Stimulated activated CD8-positive, alpha-beta memory T cell treated with anti-CD3 and anti-CD28 coated beads, Interleukin-4, amount 100 ng/mL, for 1 hour (primary cell): ENCODE results near the gene GALNT9.
"Not testable (repeated sequence)": the region's sequence is repeated elsewhere in the genome, so short reads cannot be mapped to it uniquely, and the experiment has no call there.

Experiments
- DNase-seq, 2 donors: peaks; one replicate each; pipeline ENCODE4 v3.0.0-alpha.2; 2020; ENCODE audit warnings: low read depth in 2 of 2, low spot score in 1 of 2

The GALNT9 gene

DNA sequence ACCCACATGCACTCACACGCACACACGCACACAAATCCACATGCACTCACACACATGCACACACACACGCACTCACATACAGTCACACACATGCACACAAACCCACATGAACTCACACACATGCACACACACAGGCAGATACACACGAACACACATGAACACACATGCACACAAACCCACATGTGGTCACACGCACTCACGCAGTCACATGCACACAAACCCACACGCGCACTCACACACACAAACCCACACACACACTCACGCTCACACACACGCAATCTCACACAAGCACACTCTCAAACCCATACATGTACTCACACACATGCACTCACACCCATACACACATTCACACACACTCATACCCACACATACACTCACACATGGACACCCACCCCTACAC lies 61.5 kb downstream of the GALNT9 start:
- no peak for DNase-seq

DNA sequence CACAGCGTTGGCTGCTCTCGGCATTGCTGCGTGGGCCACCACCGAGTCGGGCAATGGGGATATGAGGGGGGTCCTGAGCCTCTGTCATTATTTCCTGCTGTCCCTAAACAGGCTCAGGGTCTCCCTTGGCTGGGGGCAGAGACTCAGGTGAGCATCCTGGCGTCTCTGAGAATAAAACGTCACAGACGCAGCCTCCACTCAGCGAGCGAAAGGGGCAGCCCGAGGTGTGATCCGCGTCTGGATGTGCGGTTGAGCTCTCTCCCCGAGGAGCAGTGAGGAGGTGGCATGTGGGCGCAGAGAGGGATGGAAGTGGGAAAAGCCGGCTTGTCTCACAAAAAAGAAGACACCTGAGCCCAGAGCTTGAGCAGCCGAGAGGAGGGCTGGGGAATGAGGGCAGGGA lies 62.6 kb downstream of the GALNT9 start:
- DNase-seq: no peak

DNA sequence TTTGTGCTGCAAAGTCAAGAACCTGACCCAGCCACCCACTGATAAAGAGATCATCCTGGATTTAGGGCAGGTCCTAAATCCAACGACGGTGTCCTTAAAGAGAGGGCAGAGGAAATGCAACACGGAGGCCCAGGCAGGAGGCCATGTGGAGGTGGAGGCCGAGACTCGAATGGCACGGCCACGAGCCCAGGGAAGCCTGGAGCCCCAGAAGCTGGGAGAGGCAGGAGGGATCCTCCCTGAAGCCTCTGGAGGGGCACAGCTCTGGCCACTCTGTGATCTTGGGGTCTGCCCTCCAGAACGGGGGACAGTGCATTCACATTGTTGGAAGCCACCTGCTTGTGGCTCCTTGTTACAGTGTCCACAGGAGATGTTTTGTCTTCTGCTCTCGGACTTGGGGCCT lies 63.0 kb downstream of the GALNT9 start:
- no peak for DNase-seq

DNA sequence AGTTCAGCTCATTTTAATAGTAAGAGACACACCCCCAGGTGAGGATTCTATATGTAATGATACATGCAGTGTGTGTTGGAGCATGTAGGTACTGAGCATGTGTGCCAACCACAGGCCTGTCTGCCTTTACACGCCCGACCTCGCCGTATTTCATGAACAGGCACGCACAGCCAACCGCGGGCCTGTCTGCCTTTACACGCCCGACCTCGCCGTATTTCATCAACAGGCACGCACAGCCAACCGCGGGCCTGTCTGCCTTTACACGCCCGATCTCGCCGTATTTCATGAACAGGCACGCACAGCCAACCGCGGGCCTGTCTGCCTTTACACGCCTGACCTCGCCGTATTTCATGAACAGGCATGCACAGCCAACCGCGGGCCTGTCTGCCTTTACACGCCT lies 63.6 kb downstream of the GALNT9 start:
- not testable (repeated sequence) for DNase-seq

DNA sequence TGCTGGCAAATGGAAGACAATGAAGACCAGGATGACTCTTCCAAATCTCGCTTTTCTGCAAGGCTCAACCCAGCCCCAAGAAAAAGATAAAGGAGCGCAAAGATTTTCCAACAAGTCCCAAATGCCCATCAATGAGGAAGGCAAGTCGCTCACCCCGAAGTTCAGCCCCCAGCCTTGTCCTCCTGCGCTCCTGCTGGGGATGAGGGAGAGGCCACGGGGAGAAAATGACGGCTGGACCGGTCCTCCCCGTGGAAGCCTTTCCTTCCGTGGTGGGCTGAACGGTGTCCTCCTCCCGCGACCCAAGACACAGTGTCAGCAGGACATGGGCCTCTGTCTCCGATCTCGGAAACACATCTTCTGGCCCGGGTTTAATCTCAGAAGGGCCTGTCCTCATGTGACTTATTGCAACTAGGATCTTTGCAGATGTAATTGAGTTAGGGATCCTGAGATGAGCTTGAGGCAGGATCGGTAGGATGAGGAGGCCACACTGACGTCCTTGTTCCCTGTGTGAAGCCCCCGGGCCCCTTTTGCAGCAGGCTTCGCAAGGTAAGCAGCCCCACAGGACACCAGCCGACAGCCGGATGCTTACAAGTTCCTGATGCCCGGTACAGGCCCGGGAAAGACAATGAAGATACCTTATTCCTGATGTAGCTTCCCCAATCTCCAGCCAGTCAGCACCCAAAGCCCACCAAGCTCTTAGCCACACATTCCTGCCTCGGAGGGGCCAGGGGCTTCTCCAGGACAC lies 64.2 kb downstream of the GALNT9 start:
- DNase-seq: no peak

DNA sequence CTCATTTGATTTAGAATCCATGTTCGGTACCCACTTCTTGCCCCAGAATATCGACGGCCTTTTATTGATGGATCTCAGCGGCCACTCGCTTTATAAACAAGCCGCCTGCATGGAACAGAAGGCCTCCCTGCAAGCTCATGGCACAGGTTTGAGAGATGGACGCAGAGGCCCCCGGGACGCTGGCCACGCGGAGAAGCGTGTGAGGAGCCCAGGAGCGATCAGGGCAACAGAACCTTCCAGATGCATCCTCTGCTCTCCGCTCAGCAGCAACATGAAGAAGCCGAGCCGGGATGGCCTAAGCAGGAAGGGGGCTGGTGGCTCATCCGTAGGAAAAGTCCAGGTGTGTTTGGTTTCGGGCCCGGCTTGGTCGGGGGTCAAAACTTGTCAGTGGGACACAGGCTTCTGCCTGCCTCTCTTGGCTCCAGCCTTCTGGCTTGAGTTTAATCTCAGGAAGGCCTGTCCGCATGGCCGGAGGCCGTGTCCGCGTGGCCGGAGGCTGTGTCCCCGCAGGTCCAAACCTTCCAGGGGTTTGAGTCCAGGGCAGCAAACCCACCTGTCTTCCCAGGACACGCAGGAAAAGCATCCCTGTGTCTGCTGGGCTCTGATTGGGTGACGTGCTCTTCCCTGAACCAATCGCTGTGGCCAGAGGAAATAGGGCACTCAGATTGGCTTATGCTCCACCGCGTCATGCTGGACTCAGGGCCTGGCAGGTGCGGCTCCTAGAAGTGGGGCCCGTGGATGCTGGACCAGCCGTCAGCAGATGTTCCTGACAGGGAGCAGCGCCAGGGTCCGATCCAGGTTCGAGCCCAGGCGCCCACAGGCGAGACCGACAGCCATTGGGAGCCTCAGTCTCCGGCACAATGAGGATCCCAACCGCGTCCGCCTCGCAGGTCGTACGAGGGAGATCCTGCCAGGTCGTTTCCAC lies 65.0 kb downstream of the GALNT9 start:
- DNase-seq: no peak

DNA sequence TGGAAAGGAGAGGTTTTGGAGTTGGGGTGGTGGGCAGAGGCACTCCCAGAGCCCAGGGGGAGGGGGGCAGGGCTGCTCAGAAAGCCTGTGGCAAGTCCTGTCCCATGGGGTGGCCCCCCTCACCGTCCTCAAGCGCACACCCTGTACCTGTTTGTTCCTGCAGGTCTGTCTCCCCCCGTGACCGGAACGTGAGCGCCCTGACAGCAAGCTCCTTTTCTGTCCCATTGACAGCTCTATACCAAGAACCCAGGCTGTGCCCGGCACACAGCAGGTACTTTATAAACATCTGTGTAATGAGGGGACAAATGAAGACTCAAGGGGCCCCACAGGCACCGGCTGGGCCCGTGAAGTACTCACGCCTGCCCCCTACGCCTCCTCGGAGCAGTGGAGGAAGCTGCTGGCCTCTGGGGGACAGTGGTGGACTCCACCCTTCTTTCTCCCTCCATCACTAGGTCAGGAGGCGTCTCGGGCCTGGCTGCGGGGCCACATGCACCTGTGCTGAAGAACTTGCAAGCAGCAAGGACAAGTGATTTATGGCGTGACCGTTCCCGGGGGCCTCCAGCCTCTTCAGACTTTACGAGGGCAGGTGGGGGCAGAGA lies 65.8 kb downstream of the GALNT9 start:
- no peak for DNase-seq

DNA sequence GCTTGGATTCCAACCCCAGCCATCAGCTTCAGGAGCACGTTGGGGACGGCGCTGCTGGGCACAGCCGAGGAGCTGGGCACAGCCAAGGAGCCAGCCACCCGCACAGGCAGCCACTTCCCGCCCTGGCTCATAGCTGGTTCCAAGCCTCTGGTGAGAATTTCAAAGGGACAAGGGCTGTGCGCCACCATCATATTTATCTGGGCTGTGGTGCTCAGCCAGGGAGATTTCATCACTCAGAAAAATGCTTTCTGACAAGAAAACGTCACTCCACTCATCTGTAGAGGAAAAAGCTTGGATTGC lies 66.4 kb downstream of the GALNT9 start:
- no peak for DNase-seq

DNA sequence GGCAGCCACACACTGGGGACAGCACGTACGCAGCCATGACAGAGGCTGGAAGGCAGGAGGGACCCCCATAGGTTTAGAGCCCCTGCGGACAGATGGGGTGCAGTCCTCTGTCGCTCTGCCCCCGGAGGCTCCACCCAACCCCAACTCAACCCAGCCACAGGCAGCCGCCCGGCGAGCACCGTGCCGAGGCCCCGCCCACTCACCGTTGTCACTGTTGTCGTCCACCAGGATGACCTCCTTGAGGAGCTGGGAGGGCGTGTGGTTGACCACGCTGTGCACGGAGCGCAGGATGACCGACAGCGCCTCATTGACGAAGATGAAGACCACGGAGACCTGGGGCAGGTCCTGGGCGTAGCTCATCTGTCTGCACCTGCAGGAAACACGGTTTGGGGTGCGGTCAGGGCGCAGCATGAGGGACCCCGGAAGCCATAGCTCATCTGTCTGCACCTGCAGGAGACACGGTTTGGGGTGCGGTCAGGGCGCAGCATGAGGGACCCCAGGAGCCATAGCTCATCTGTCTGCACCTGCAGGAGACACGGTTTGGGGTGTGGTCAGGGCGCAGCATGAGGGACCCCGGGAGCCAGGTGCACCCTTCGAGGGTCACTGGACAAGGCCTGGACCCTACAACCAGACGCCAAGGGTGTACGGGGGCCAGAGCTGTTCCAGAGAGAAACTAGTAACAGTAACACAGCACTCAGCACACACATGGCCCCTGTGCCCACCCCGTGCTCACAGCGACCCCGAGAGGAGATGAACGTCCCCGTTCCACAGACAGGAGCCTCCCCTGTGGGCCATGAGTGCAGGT lies 66.9 kb downstream of the GALNT9 start:
- DNase-seq: no peak

DNA sequence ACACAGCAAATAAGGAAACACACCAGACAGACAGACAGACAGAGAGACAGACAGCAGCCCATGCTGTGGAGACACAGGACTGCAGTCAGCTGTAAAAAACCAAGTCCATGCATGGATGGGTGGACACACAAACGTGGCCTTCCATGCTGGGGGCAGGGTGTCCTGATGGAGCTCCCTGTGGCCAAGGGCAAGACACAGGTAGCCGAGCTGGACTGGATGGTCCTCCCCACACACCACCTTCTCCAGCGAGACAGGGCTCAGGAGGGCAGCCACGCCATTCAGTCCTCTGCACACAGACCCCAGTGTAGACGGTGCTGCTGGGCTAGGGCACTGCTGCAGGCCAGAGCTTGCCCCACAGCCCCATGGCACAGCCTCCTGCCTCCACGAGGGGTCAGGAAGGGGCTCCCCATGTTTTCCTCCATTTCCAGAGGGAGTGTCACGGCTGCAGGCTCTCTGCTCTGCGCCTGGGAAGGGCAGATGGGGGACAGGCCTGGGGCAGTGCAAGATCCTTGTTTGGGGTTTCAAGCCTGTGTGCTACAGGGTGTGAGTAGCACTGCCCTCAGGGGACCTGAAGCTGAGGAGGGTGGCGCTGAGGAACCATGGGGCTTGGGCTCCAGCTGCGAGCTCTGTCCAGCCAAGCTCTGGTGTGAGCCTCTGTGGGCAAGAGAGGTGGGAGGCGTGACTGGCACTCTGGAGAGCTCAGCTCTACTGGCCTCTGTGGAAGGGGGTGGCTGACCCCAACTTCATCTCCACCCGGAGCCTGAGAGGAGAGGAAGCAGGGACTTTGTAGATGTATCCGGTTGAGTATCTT lies 67.9 kb downstream of the GALNT9 start:
- no peak for DNase-seq

DNA sequence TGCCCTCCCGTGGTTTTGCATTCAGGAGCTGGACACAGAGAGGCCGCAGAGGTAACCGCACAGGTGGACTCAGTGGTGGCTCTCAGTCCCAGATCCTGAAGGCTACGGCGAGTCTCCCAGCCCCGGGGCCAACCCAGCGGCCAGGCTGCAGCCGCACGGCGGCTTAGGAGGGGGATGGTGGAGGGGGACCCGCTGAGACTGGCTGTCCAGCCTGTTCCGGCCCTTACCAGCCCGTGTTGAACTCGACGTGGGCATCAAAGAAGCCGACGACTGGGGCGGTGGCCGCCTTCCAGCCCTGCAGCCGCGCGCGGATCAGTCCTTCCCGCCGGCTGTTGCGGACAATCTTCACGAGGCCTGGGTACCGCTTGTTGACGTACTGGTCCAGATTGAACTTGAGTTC lies 68.7 kb downstream of the GALNT9 start:
- DNase-seq: no peak

DNA sequence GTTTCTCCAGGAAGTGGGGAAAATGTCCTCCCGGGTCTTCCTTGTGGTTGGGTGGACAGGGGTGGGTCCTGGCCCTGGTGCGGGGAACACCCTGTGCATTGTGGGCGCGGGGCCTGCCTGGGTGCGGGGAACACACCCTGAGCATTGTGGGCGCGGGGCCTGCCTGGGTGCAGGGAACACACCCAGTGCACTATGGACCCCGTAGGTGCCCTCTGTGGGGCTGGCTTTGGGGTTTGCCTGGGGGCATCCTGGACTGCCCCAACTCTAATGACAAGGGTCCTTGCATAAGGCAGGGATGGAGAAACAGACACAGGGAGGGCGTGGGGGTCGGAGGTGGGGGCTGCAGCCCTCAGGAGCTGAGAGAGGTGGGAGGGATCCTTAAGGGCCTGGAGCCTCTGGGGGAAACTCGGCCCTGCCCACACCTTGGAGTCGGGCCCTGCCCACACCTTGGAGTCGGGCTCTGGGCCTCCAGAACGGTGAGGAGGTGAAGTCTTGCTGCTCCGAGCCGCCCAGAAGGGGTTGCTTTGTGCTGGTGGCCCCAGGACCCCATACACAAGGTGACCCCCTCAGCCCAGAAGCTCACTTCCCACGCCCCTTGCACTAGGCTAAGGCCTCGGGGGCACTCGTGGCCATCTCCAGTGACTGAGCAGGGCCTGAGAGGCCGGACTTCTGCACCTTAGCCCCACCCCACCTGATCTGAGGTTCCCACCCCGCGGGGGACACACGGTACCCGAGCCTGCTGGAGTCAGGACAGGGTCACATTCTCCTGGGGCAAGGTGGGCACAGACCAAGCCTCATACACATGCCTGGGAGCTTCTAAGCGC lies 69.3 kb downstream of the GALNT9 start:
- no peak for DNase-seq

DNA sequence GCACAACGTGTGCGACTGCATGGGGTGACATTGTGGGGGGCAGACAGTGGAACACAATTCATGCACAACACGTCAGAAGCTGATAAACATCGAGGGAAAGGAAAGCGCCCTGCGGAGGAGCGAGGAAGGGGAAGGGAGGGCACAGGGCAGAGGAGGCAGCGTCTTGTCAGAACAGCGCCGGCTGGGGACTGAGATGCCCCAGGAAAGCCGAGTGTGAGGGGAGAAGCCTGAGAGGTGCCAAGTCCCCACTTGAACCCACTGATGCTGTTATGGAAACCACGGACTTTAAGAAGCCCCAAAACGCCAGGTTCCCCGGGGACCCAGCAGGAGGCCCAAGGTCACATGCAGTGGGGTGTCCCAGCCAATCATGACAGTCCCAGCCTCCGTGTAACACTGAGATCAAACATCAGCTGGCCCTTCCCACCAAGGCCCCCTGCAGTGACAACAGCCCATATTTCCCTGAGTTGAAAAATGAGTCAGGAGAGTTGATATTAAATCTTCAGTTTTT lies 70.0 kb downstream of the GALNT9 start:
- DNase-seq: no peak

DNA sequence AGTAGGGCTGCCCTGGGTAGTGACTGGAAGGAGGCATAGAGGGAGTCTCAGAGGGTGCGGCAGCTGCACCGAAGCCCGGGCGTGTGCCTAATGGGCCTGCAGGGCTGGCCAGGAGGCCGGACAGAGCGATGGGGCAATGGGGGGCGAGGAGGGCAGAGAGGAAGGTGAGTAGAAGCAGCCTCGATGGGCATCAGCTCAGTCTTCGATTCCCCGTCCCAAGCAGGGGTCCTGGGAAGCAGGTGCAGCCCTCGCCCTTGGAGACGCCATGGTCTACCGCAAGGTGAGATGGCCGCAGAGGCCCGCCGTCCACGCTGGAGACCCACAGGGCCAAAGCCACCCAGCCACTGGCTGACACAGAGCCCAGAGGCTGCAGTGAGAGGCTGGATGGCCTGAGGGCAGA lies 70.8 kb downstream of the GALNT9 start:
- DNase-seq: no peak

DNA sequence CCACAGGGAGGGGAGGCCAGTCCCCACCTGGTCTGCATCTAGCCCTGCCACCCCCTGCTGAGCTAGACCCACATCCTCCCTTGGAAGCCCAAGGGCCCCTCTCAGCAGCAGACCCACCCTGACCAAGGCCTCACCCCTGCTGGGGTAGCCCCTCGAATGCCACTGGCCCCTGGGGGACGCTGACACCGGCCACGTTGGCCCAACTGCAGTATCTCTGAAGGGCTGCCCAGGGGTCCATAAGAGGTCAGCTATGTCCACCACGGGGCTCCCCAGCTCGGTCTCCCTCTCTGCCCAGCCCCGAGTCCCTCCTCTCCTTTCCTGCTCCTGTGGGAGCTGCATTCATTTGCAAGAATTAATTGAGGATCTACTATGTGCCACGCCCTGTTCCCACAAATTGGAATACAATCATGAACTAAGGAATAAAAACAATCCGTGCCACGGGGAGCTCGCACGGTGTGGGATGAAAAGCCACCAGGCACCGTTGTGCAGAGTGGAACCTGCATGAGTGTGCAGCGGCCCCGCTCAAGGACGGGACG lies 71.4 kb downstream of the GALNT9 start:
- DNase-seq: no peak

DNA sequence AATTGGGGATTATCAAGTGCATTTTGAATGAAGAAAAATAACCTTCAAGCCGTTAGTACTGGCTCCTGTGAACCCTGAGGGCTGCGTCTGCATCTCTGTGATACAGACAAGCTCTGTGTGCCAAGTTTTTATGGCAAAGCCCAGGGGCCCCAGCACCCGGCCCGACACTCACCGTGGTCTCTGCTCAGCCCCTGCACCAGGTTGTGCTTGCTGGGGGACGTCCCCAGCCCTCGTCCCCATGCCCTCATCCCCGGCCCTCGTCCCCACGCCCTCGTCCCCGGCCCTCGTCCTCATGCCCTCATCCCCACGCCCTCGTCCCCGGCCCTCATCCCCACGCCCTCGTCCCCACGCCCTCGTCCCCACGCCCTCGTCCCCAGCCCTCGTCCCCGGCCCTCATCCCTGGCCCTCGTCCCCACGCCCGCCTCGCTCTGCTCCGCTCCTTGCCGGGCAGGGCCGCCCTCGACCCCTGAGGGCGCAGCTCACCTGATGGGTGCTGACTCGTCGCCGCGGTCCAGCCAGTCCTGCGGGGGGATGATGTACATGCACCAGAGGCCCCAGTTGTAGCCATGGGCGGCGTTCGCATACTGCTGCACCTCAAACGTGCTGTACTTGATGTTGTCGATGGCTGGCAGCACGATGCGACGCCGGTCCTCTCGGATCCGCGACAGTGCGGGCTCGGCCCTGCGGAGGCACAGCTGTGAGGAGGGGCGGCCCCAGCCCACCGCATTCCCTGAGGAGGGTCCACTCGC lies 72.0 kb downstream of the GALNT9 start:
- DNase-seq: no peak

DNA sequence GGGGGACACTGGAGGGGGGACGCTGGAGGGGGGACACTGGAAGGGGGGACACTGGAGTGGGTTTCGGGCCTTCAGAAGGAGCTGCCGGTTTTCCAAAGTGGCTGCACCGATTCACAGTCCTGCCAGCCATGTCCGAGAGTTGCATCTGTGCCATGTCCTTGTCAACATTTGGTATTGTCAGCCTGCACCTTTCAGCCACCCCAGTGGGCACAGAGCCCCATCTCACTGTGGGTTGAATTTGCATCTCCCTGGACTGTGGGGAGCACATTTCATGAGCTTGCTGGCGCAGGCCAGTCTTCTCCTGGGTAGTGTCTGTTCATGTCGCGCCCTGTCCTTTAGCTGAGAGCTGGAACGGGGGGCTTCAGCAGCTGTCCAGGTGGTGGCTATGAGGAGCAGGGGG lies 72.7 kb downstream of the GALNT9 start:
- no peak for DNase-seq

DNA sequence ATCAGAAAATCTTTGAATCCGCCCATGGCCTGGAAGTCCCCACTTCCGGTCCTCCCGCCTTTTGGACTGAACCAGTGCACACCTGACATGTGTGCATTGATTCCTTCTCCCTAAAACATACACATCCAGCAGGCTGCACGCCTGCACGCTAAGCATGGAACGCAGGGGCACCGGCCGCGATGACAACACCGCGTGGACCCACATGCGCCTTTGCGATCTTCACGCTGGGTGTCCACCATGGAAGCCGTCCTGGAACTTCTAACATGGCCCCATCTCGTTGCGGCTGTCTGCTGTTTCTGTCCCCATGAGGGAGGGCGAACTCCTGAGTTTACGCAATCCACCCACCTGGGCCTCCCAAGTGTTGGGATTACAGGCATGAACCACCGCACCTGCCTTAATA lies 73.7 kb downstream of the GALNT9 start:
- no peak for DNase-seq
